ENCODE results near the gene HOXA13.

Gene HOXA13

DNA sequence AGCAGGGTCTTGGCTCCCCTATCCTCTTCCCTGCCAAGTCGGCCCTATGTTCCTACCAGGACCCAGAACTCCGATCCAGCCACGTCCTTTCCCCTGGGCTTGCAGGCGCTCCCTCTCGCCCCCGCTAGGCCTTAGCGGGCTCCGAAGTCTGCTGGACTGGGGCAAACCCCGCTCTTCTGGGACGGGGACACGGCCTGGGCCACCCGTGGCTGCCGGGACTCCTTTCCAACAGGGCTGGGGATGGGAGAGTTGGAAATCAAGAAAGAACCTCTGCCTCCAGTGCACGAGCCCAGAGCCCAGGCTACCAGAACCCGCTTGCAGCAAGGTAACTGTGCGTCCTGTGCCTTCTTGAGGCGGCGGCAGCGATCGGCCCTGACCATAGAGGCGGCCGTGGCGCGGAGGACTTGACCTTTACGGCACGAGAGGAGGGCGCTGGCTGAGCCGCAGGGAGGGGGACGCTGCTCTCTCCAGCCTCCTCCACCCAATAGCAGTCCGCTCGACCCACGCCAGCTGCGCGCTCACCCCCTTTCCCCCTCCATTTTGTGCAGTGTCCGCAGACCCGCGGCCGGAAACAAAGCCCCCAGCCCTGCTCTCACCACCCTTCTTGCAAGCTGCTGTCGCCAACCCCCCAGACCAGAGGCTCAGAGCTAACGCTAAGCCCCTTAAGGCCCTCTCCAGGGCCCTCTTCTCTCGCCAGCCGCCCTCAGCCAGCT, 7.9 kb downstream of the HOXA13 start:
- Histone ChIP-seq H3K9ac (ENCODE audit: low read depth in 1 of 2, low read length in 2 of 2) (no peak overlapping the region), H3K27ac (ENCODE audit: low read depth, low read length) (no peak overlapping the region), H3K27me3 (ENCODE audit: control insufficient read depth in 1 of 2, insufficient read depth in 2 of 2, low read length in 2 of 2) (peaks cover 87 to 98% of the 10 kb centered on the region in 2 donors), H3K4me1 (ENCODE audit: control insufficient read depth in 1 of 2, insufficient read depth in 2 of 2, low read length in 2 of 2) (peaks cover 13 to 20% of the 10 kb centered on the region in 2 donors), H3K4me3 (ENCODE audit: low read depth in 1 of 2, low read length in 2 of 2) (no peak overlapping the region), H3K36me3 (ENCODE audit: control insufficient read depth in 1 of 2, insufficient read depth in 2 of 2, low read length in 2 of 2) (no peaks in the 10 kb centered on the region), H3K9me3 (ENCODE audit: control insufficient read depth in 1 of 2, low read length in 2 of 2) (no peaks in the 10 kb centered on the region)

GRCh38 chr7:27191161-27191731, 8.6 kb downstream of the HOXA13 start:
- peaks cover 13 to 20% of the 10 kb centered on the region in 2 donors for H3K4me1 ChIP-seq (ENCODE audit: control insufficient read depth in 1 of 2, insufficient read depth in 2 of 2, low read length in 2 of 2)
- H3K36me3 ChIP-seq (ENCODE audit: control insufficient read depth in 1 of 2, insufficient read depth in 2 of 2, low read length in 2 of 2) = no peaks in the 10 kb centered on the region
- H3K27me3 ChIP-seq (ENCODE audit: control insufficient read depth in 1 of 2, insufficient read depth in 2 of 2, low read length in 2 of 2) = peaks cover 95 to 97% of the 10 kb centered on the region in 2 donors
- no peaks in the 10 kb centered on the region for H3K9me3 ChIP-seq (ENCODE audit: control insufficient read depth in 1 of 2, low read length in 2 of 2)
- no peak overlapping the region for H3K9ac ChIP-seq (ENCODE audit: low read depth in 1 of 2, low read length in 2 of 2)
- no peak overlapping the region for H3K27ac ChIP-seq (ENCODE audit: low read depth, low read length)
- no peak overlapping the region for H3K4me3 ChIP-seq (ENCODE audit: low read depth in 1 of 2, low read length in 2 of 2)

DNA sequence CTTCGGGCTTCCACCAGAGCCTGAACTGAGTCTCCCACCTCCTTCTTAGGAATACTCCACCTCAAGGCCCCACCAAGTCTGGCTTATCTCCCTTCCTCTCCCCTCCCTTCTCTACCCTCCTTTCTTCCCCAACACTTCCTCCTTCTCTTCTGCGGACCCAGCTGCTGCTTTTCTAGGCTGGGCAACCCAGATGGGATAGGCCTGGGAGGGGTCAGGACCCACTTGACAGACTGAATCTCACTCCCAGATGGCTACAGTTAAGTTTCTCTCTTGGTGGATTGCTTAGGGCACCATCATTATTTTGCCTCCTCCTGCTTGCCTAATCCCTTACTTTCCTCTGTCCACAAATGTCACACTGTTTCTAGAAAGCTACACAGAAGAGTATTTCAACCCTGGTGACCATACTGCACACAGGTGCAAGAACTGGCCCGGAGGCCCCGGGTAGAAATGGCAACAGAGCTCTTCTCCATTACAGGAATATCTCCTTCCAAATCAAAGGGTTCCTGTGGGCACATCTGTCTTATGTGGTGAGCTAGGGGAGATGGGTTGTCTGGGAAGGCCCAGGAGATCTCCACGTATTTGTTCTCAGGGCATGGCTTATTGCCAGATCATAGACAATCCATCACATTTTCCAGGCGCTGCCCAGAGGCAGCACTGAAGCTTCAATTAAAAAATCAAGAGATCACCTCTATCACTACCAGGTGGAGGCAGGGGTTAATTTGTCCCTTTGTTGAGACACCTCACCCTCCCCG, 9.7 kb downstream of the HOXA13 start:
- H3K4me1 ChIP-seq (ENCODE audit: control insufficient read depth in 1 of 2, insufficient read depth in 2 of 2, low read length in 2 of 2) = peaks cover 13 to 20% of the 10 kb centered on the region in 2 donors
- H3K9me3 ChIP-seq (ENCODE audit: control insufficient read depth in 1 of 2, low read length in 2 of 2) = no peaks in the 10 kb centered on the region
- H3K27ac ChIP-seq (ENCODE audit: low read depth, low read length) = no peak overlapping the region
- no peaks in the 10 kb centered on the region for H3K36me3 ChIP-seq (ENCODE audit: control insufficient read depth in 1 of 2, insufficient read depth in 2 of 2, low read length in 2 of 2)
- no peak overlapping the region for H3K9ac ChIP-seq (ENCODE audit: low read depth in 1 of 2, low read length in 2 of 2)
- H3K27me3 ChIP-seq (ENCODE audit: control insufficient read depth in 1 of 2, insufficient read depth in 2 of 2, low read length in 2 of 2) = peaks cover 98 to 99% of the 10 kb centered on the region in 2 donors
- no peak overlapping the region for H3K4me3 ChIP-seq (ENCODE audit: low read depth in 1 of 2, low read length in 2 of 2)

GRCh38 chr7:27189295-27189996, 10.4 kb downstream of the HOXA13 start:
- peaks cover 15 to 27% of the 10 kb centered on the region in 2 donors for H3K4me1 ChIP-seq (ENCODE audit: control insufficient read depth in 1 of 2, insufficient read depth in 2 of 2, low read length in 2 of 2)
- H3K27me3 ChIP-seq (ENCODE audit: control insufficient read depth in 1 of 2, insufficient read depth in 2 of 2, low read length in 2 of 2) = peaks cover 98 to 99% of the 10 kb centered on the region in 2 donors
- H3K36me3 ChIP-seq (ENCODE audit: control insufficient read depth in 1 of 2, insufficient read depth in 2 of 2, low read length in 2 of 2) = no peaks in the 10 kb centered on the region
- H3K4me3 ChIP-seq (ENCODE audit: low read depth in 1 of 2, low read length in 2 of 2) = no peak overlapping the region
- no peak overlapping the region for H3K9ac ChIP-seq (ENCODE audit: low read depth in 1 of 2, low read length in 2 of 2)
- H3K27ac ChIP-seq (ENCODE audit: low read depth, low read length) = no peak overlapping the region
- H3K9me3 ChIP-seq (ENCODE audit: control insufficient read depth in 1 of 2, low read length in 2 of 2) = no peaks in the 10 kb centered on the region

DNA sequence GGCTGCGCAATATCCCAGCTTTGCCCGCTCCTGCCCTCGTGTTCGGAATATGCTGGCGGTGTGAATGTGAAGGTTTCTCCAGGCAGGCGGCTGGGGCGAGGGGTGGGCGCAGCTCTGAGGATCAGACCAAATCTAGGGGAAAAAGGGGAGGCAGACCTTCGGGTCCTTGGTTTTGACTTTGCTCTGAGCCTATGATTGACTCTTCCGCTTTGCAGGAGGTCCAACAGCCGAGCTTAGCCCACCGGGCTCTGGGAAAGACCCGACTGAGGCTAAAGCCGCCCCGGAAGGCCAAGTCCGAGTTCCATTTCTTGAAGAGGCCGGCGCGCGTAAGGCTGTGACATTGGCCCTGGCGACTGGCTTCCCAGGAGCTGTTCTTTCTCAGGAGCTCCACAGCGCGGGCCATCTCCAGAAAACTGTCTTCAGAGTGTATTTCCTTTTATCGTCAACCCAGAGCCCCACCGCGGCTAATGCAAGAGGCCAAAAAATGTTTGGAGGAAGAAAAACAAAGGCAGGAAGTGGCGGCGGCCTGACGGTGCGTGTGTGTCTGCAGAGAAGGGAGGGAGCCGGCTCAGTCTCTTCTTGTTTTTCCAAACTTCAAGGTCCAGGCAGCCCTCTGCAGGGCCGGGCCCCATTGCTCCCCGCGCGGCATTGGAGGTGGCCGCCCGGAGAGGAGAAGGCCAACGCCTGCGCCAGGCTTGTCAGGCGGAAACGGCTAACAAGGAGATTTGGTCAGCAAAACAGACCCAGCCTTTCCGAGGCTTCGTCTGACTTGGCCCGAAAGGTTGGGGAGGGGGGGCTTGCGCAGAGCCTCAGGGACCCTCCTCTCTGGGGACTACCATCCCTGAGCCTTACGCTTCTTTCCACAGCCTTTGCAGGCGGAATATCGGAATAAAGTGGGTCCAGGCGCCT, 11.3 kb downstream of the HOXA13 start:
- Histone ChIP-seq H3K4me3 (ENCODE audit: low read depth in 1 of 2, low read length in 2 of 2) (peak overlapping the region; percentile 24 to 28), H3K27me3 (ENCODE audit: control insufficient read depth in 1 of 2, insufficient read depth in 2 of 2, low read length in 2 of 2) (peaks cover 97 to 98% of the 10 kb centered on the region in 2 donors), H3K36me3 (ENCODE audit: control insufficient read depth in 1 of 2, insufficient read depth in 2 of 2, low read length in 2 of 2) (no peaks in the 10 kb centered on the region), H3K4me1 (ENCODE audit: control insufficient read depth in 1 of 2, insufficient read depth in 2 of 2, low read length in 2 of 2) (peaks cover 20 to 31% of the 10 kb centered on the region in 2 donors), H3K9me3 (ENCODE audit: control insufficient read depth in 1 of 2, low read length in 2 of 2) (no peaks in the 10 kb centered on the region), H3K27ac (ENCODE audit: low read depth, low read length) (no peak overlapping the region), H3K9ac (ENCODE audit: low read depth in 1 of 2, low read length in 2 of 2) (no peak overlapping the region)

GRCh38 chr7:27187475-27188385, 12.2 kb downstream of the HOXA13 start:
- Histone ChIP-seq H3K36me3 (ENCODE audit: control insufficient read depth in 1 of 2, insufficient read depth in 2 of 2, low read length in 2 of 2) (no peaks in the 10 kb centered on the region), H3K9me3 (ENCODE audit: control insufficient read depth in 1 of 2, low read length in 2 of 2) (no peaks in the 10 kb centered on the region), H3K27ac (ENCODE audit: low read depth, low read length) (no peak overlapping the region), H3K4me1 (ENCODE audit: control insufficient read depth in 1 of 2, insufficient read depth in 2 of 2, low read length in 2 of 2) (peaks cover 20 to 27% of the 10 kb centered on the region in 2 donors), H3K27me3 (ENCODE audit: control insufficient read depth in 1 of 2, insufficient read depth in 2 of 2, low read length in 2 of 2) (peaks cover 97 to 98% of the 10 kb centered on the region in 2 donors), H3K4me3 (ENCODE audit: low read depth in 1 of 2, low read length in 2 of 2) (peak overlapping the region in 1 of 2 donors; percentile 28), H3K9ac (ENCODE audit: low read depth in 1 of 2, low read length in 2 of 2) (no peak overlapping the region)

GRCh38 chr7:27186668-27187474, 13.0 kb downstream of the HOXA13 start:
- Histone ChIP-seq H3K27me3 (ENCODE audit: control insufficient read depth in 1 of 2, insufficient read depth in 2 of 2, low read length in 2 of 2) (peaks cover 97 to 98% of the 10 kb centered on the region in 2 donors), H3K9ac (ENCODE audit: low read depth in 1 of 2, low read length in 2 of 2) (no peak overlapping the region), H3K4me1 (ENCODE audit: control insufficient read depth in 1 of 2, insufficient read depth in 2 of 2, low read length in 2 of 2) (peaks cover 20 to 27% of the 10 kb centered on the region in 2 donors), H3K36me3 (ENCODE audit: control insufficient read depth in 1 of 2, insufficient read depth in 2 of 2, low read length in 2 of 2) (no peaks in the 10 kb centered on the region), H3K9me3 (ENCODE audit: control insufficient read depth in 1 of 2, low read length in 2 of 2) (no peaks in the 10 kb centered on the region), H3K27ac (ENCODE audit: low read depth, low read length) (no peak overlapping the region), H3K4me3 (ENCODE audit: low read depth in 1 of 2, low read length in 2 of 2) (no peak overlapping the region)

DNA sequence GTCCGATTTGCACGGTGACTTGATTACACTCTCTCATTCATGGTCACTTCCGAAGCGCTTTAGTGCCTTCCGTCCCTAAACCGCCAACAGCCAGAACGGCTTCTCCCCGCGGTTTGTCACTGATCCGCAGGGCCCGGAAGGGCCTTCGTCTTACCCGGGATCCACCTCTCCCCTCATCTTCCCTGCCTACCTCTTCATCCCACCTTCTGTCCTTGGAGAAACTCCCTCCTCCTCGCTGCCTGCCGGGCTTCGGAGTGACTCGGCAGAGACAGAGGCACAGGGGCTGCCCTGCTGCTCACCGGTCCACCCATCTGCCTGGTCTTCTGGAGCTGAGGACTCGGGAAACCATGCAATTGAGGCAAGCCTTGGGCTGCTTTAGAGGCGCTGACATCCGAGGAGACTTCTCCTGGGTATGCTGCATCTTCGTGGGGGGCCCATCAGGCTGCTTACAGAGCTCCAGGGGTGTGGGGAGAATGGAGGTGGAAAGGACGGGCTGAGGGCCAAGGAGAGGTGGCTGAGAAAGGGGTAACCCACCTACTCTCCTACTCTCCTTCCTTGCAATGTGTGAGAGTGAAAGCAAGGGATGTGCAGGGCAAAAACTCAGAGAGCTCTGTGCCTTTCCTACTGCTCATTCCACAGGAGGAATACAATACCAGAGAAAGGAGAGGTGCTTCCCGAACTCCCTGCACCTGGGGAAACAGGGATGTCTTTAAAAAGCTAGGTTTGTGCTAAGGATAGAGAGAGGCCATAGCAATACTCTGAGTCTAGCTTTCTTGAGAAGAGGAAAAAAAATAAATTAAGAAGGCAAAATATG, 13.8 kb downstream of the HOXA13 start:
- Histone ChIP-seq H3K9me3 (ENCODE audit: control insufficient read depth in 1 of 2, low read length in 2 of 2) (no peaks in the 10 kb centered on the region), H3K9ac (ENCODE audit: low read depth in 1 of 2, low read length in 2 of 2) (no peak overlapping the region), H3K27me3 (ENCODE audit: control insufficient read depth in 1 of 2, insufficient read depth in 2 of 2, low read length in 2 of 2) (peaks cover 93 to 96% of the 10 kb centered on the region in 2 donors), H3K4me1 (ENCODE audit: control insufficient read depth in 1 of 2, insufficient read depth in 2 of 2, low read length in 2 of 2) (peaks cover 20 to 27% of the 10 kb centered on the region in 2 donors), H3K27ac (ENCODE audit: low read depth, low read length) (no peak overlapping the region), H3K36me3 (ENCODE audit: control insufficient read depth in 1 of 2, insufficient read depth in 2 of 2, low read length in 2 of 2) (no peaks in the 10 kb centered on the region), H3K4me3 (ENCODE audit: low read depth in 1 of 2, low read length in 2 of 2) (no peak overlapping the region)
